ENCODE results near the gene HSPA12A. TPM values are rescaled to one million over a fixed set of nuclear protein-coding genes. Genes with fewer than 3 reads are reported as not detected.
"Not testable (repeated sequence)": the region's sequence is repeated elsewhere in the genome, so short reads cannot be mapped to it uniquely, and the experiment has no call there.

HSPA12A gene
- total RNA-seq, 2 experiments from 2014 or later, result 0.40 to 0.41 TPM

DNA sequence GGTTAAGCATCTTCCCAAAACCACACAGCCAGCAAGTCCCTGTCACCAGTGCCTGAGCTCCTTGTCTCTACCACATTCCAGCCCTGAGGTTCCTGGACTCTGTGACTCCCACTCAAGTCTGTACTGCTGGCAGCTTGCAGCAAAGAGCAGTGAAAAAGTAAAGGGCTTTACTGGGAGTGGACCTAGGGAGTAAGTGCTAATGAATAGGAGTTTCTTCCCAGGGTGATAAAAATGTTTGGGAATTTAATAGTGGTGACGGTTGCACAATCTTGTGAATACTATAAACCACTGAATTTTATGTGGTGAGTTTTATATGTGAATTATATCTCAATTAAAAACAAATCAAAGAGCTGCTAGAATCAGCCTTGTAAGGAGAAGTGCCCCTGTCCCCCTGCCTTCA is 22.6 kb downstream of the HSPA12A start:
- intact Hi-C loops (cut with micrococcal nuclease), result no loop called here
- ChIA-PET POLR2A (no interaction called here), CTCF (interaction anchor here (0.9 to 1.1 kb wide), 2 partner anchors 10 to 38 kb away, joined by 3 to 4 read pairs; no protein-coding TSS in a partner anchor)
- no peak overlapping the region for H3K4me3 Mint-ChIP-seq
- H3K27me3 Mint-ChIP-seq, result peaks cover 58% of the 10 kb centered on the region
- H3K4me1 Mint-ChIP-seq (ENCODE audit: low read depth), result peaks cover 25% of the 10 kb centered on the region
- H3K27ac Mint-ChIP-seq, result no peak overlapping the region
- no peaks in the 10 kb centered on the region for H3K9me3 Mint-ChIP-seq
- no peaks in the 10 kb centered on the region for H3K36me3 Mint-ChIP-seq
- DNase-seq, result no peak

DNA sequence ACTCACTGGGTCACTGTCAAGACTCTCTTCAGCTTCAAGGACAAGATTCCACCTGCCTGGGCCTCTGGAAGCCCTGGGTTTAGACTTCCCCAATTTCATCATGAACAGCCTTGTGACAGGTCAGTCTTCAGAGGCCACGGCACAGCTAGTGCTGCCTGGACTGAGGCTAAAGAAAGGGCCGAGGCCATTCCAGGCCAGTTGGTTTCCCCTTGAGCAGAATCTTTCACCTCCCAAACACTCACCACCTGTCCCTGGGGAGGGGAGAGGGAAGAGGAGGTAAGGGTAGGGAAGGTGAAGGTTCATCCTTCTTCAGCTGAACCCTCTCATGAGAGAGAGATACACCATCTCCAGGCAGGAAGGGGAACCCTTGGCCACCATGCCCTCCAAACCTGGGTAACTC is 24.3 kb downstream of the HSPA12A start:
- intact Hi-C loops (cut with micrococcal nuclease), result no loop called here
- no peaks in the 10 kb centered on the region for H3K9me3 Mint-ChIP-seq
- H3K4me3 Mint-ChIP-seq, result no peak overlapping the region
- no peak overlapping the region for H3K27ac Mint-ChIP-seq
- peaks cover 60% of the 10 kb centered on the region for H3K27me3 Mint-ChIP-seq
- H3K4me1 Mint-ChIP-seq (ENCODE audit: low read depth), result peaks cover 9% of the 10 kb centered on the region
- no peaks in the 10 kb centered on the region for H3K36me3 Mint-ChIP-seq
- DNase-seq, result no peak
- ChIA-PET CTCF (no interaction called here), POLR2A (no interaction called here)

DNA sequence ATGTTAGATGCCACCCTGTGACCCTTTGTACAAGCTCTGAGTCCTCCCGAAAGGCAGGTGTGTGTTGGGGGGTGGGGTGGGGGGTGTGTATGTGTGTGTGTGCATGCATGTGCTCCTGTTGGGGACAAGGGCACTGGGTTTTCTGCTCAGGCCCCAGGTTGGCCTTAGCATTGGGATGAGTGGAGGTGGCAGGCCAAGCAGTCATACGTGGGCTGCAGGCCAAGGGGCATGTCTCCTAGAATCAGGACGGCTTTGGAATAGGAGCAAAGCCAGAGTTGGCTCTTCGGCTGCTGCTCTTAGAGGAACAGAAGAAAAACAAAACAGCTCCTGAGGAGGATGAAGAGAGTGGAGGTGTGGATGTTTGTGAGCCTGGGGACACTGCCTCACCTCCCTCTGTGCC is 26.0 kb downstream of the HSPA12A start:
- Mint-ChIP-seq H3K36me3 (no peaks in the 10 kb centered on the region), H3K9me3 (no peaks in the 10 kb centered on the region), H3K4me1 (ENCODE audit: low read depth) (peaks cover 5% of the 10 kb centered on the region), H3K27ac (no peak overlapping the region), H3K27me3 (peaks cover 44% of the 10 kb centered on the region), H3K4me3 (no peak overlapping the region)
- intact Hi-C loops (cut with micrococcal nuclease), result no loop called here
- DNase-seq, result no peak
- POLR2A ChIA-PET, result no interaction called here
- CTCF ChIA-PET, result no interaction called here

DNA sequence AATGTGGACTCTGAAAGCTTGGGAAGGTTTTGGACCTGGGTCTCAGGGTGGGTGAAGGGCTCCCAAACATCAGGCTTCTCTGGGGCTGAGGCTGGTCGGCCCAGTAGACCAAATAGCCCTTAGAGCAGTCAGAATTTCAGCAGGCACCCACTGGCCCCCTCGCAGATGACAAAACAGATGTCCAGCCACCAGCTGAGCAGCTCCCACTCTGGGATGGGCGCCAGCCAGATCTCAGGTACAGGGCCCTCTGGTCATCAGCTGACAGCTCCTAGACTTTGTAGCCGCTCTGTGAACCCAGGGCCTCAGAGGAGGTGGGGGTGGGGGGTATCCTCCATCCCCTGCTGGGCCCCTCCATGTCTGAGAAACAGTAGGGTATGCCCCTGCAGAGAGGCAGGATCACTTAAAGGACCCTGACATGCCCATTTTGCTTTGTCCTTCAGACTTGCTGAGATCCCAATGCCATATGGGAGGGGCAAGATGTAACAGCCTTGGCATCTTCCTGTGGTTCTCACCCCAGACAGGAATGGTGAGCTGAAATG is 26.5 kb downstream of the HSPA12A start:
- Mint-ChIP-seq H3K9me3 (no peaks in the 10 kb centered on the region), H3K4me3 (no peak overlapping the region), H3K36me3 (no peaks in the 10 kb centered on the region), H3K27ac (no peak overlapping the region), H3K4me1 (ENCODE audit: low read depth) (no peaks in the 10 kb centered on the region), H3K27me3 (peaks cover 39% of the 10 kb centered on the region)
- POLR2A ChIA-PET, result no interaction called here
- intact Hi-C loops (cut with micrococcal nuclease), result no loop called here
- CTCF ChIA-PET, result no interaction called here
- no peak for DNase-seq

GRCh38 chr10:116715341-116715740 is 27.0 kb downstream of the HSPA12A start:
- no peak for DNase-seq
- Mint-ChIP-seq H3K27ac (no peak overlapping the region), H3K9me3 (no peaks in the 10 kb centered on the region), H3K4me3 (no peak overlapping the region), H3K4me1 (ENCODE audit: low read depth) (no peaks in the 10 kb centered on the region), H3K36me3 (no peaks in the 10 kb centered on the region), H3K27me3 (peaks cover 36% of the 10 kb centered on the region)
- CTCF ChIA-PET, result no interaction called here
- intact Hi-C loops (cut with micrococcal nuclease), result no loop called here
- POLR2A ChIA-PET, result no interaction called here

DNA sequence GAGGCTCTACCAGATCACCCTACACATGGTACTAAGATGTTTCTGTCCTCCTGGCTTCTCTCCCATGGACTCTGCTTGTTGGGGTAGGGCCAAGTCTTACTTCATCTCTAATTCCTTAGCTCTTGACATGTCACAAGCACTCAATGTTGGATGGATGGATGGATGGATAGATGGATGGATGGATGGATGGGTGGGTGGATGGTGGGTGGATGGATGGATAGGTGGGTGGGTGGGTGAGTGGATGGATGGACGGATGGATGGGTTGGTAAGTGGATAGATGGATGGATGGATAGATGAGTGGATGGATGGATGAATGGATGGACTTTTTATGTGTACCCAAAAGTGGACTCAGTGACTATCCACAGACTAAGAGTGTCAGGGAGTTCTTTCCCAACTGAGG is 28.5 kb downstream of the HSPA12A start:
- intact Hi-C loops (cut with micrococcal nuclease), result no loop called here
- H3K4me1 Mint-ChIP-seq (ENCODE audit: low read depth), result no peaks in the 10 kb centered on the region
- no peaks in the 10 kb centered on the region for H3K36me3 Mint-ChIP-seq
- DNase-seq, result no peak
- no peak overlapping the region for H3K4me3 Mint-ChIP-seq
- H3K27me3 Mint-ChIP-seq, result peaks cover 30% of the 10 kb centered on the region
- ChIA-PET CTCF (no interaction called here), POLR2A (no interaction called here)
- H3K9me3 Mint-ChIP-seq, result no peaks in the 10 kb centered on the region
- no peak overlapping the region for H3K27ac Mint-ChIP-seq

- intact Hi-C loops (cut with micrococcal nuclease), result no loop called here
- no peak overlapping the region for H3K27ac Mint-ChIP-seq
- ChIA-PET CTCF (no interaction called here), POLR2A (no interaction called here)
- no peak for DNase-seq
- peaks cover 32% of the 10 kb centered on the region for H3K27me3 Mint-ChIP-seq
- H3K36me3 Mint-ChIP-seq, result no peaks in the 10 kb centered on the region
- no peak overlapping the region for H3K4me3 Mint-ChIP-seq
- no peaks in the 10 kb centered on the region for H3K4me1 Mint-ChIP-seq (ENCODE audit: low read depth)
- no peaks in the 10 kb centered on the region for H3K9me3 Mint-ChIP-seq
Measured at GRCh38 chr10:116712989-116713543, 29.3 kb downstream of the HSPA12A start.

- CTCF ChIA-PET, result no interaction called here
- Mint-ChIP-seq H3K27ac (no peak overlapping the region), H3K9me3 (no peaks in the 10 kb centered on the region), H3K27me3 (peaks cover 33% of the 10 kb centered on the region), H3K4me3 (no peak overlapping the region), H3K36me3 (no peaks in the 10 kb centered on the region), H3K4me1 (ENCODE audit: low read depth) (no peaks in the 10 kb centered on the region)
- DNase-seq, result no peak
- intact Hi-C loops (cut with micrococcal nuclease), result no loop called here
- POLR2A ChIA-PET, result no interaction called here
Measured at GRCh38 chr10:116712519-116712918, 29.8 kb downstream of the HSPA12A start.

GRCh38 chr10:116711803-116712202 is 30.6 kb downstream of the HSPA12A start:
- H3K9me3 Mint-ChIP-seq; CTCF ChIA-PET; H3K36me3 Mint-ChIP-seq; POLR2A ChIA-PET; DNase-seq; H3K27ac Mint-ChIP-seq; H3K4me1 Mint-ChIP-seq (ENCODE audit: low read depth); H3K4me3 Mint-ChIP-seq; intact Hi-C loops (cut with micrococcal nuclease): not testable (repeated sequence)
- H3K27me3 Mint-ChIP-seq, result peaks cover 35% of the 10 kb centered on the region

DNA sequence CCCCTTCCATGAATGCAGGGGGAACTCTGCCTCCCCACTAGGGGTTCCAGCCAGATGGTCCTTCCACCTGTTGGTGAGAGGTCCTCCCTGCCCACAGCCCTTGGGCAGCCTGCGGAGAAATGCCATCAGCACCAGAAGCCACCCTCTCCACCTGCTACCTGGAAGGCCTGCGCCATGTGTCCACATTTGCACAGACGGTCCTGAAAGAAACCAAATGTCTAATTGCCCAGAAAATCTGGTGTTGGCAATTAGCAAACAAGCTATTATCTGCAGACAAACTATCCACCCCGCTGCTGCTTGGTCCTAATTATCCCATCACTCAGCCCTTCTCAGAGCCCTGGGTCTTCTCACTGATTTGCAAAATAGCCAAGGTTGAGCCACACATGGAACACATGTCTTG is 32.3 kb downstream of the HSPA12A start:
- Mint-ChIP-seq H3K9me3 (no peaks in the 10 kb centered on the region), H3K36me3 (no peaks in the 10 kb centered on the region), H3K27me3 (peaks cover 28% of the 10 kb centered on the region), H3K4me1 (ENCODE audit: low read depth) (no peaks in the 10 kb centered on the region), H3K27ac (no peak overlapping the region), H3K4me3 (no peak overlapping the region)
- CTCF ChIA-PET, result no interaction called here
- POLR2A ChIA-PET, result no interaction called here
- no peak for DNase-seq
- intact Hi-C loops (cut with micrococcal nuclease), result no loop called here

DNA sequence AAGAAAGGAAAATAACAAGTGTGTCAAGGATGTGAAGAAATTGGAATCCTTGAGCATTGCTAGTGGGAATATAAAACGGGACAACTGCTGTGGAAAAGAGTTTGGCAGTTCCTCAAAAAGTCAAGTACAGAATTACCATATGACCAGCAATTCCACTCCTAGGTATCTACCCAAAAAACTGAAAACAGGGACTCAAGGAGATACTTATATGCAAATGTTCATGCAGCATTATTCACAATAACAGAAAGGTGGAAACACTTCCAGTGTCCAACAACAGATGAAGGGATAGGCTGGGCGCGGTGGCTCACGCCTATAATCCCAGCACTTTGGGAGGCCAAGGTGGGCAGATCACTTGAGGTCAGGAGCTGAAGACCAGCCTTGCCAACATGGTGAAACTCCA is 33.5 kb downstream of the HSPA12A start:
- intact Hi-C loops (cut with micrococcal nuclease), result no loop called here
- no peak for DNase-seq
- no peak overlapping the region for H3K27ac Mint-ChIP-seq
- no peak overlapping the region for H3K4me3 Mint-ChIP-seq
- H3K4me1 Mint-ChIP-seq (ENCODE audit: low read depth), result no peaks in the 10 kb centered on the region
- no peaks in the 10 kb centered on the region for H3K36me3 Mint-ChIP-seq
- POLR2A ChIA-PET, result no interaction called here
- CTCF ChIA-PET, result no interaction called here
- peaks cover 20% of the 10 kb centered on the region for H3K27me3 Mint-ChIP-seq
- no peaks in the 10 kb centered on the region for H3K9me3 Mint-ChIP-seq

- H3K27ac Mint-ChIP-seq, result no peak overlapping the region
- intact Hi-C loops (cut with micrococcal nuclease), result no loop called here
- H3K4me3 Mint-ChIP-seq, result no peak overlapping the region
- no peaks in the 10 kb centered on the region for H3K4me1 Mint-ChIP-seq (ENCODE audit: low read depth)
- H3K27me3 Mint-ChIP-seq, result peaks cover 21% of the 10 kb centered on the region
- no peaks in the 10 kb centered on the region for H3K36me3 Mint-ChIP-seq
- ChIA-PET CTCF (no interaction called here), POLR2A (no interaction called here)
- no peak for DNase-seq
- H3K9me3 Mint-ChIP-seq, result no peaks in the 10 kb centered on the region
Measured at GRCh38 chr10:116708391-116708821, 34.0 kb downstream of the HSPA12A start.

DNA sequence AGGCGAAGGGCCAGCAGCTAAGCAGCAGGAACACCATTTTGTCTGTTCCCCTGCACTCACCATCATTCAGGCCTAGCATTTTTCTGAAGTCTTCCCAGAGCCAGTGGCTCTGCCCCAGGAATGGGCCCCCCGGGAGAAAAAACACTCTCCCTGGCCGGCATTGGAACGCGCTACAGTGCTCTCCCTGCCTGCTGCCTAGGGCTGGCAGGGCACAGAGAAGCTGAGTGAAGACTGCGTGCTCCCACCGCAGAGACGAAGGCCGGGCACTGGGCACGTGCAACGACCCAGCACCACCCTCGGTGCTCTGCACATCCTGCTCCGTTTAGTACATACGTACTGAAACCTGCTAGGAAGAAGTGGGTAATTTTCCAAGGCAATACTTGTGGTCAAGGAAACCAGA is 34.4 kb downstream of the HSPA12A start:
- Mint-ChIP-seq H3K4me1 (ENCODE audit: low read depth) (no peaks in the 10 kb centered on the region), H3K4me3 (no peak overlapping the region), H3K36me3 (no peaks in the 10 kb centered on the region), H3K27ac (no peak overlapping the region), H3K27me3 (peaks cover 21% of the 10 kb centered on the region), H3K9me3 (no peaks in the 10 kb centered on the region)
- CTCF ChIA-PET, result no interaction called here
- intact Hi-C loops (cut with micrococcal nuclease), result no loop called here
- no peak for DNase-seq
- POLR2A ChIA-PET, result no interaction called here
